ENCODE data around the gene PDCD4. TPM values are rescaled to one million over a fixed set of nuclear protein-coding genes. Genes with fewer than 3 reads are reported as not detected.

The PDCD4 gene
- total and polyA plus RNA-seq, 9 of the 15 experiments (the other 6 are each of a cell fraction or from before 2014, with no cell fraction given): 12.9 to 44.1 (median 33.7) TPM

DNA sequence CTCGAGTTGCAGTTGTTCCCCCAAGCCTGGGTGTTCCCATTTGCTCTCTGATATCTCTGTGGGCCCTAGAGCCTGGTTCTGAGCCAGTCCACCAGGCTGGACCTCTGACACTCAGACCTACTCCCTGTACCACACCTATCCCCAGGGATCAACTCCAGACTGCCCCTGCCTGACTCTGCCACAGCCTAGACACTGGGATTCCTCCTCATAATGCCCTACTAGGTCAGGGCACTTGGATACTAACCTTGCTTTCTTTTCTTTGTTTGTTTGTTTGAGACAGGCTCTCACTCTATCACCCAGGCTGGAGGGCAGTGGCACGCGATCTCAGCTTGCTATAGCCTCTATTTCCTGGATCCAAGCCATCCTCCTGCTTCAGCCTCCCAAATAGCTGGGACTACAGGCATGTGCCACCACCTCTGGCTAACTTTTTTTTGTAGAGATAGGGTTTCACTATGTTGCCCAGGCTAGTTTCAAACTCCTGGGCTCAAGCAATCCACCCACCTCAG is 30.8 kb upstream of the PDCD4 start:
- no peak overlapping the region for H2AFZ ChIP-seq (ENCODE audit: low read depth, low read length)
- no peak for TF ChIP-seq MED1 (CRISPR knock-in tag; IDR thresholded peaks at IDR 0.05; ENCODE audit: borderline replicate concordance)
- no peak for TF ChIP-seq ZNF133 (CRISPR knock-in tag; IDR thresholded peaks at IDR 0.05)
- TF ChIP-seq RERE (CRISPR knock-in tag; IDR thresholded peaks at IDR 0.05; ENCODE audit: borderline replicate concordance): no peak
- no peak for TF ChIP-seq ZNF146 (CRISPR knock-in tag; IDR thresholded peaks at IDR 0.05; ENCODE audit: unreplicated experiment)
- TF ChIP-seq RCOR1 (IDR thresholded peaks at IDR 0.05; ENCODE audit: borderline replicate concordance in 1 of 2, low read depth in 2 of 2, low read length in 2 of 2): no peak
- no peak for TF ChIP-seq ZFPM2 (CRISPR knock-in tag; IDR thresholded peaks at IDR 0.05)
- no peak for TF ChIP-seq FOS (IDR thresholded peaks at IDR 0.05; ENCODE audit: extremely low read depth, insufficient read length)
- TF ChIP-seq, protein P1, sequence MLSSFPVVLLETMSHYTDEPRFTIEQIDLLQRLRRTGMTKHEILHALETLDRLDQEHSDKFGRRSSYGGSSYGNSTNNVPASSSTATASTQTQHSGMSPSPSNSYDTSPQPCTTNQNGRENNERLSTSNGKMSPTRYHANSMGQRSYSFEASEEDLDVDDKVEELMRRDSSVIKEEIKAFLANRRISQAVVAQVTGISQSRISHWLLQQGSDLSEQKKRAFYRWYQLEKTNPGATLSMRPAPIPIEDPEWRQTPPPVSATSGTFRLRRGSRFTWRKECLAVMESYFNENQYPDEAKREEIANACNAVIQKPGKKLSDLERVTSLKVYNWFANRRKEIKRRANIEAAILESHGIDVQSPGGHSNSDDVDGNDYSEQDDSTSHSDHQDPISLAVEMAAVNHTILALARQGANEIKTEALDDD (IDR thresholded peaks at IDR 0.05): no peak
- TF ChIP-seq LCOR (CRISPR knock-in tag; IDR thresholded peaks at IDR 0.05): no peak
- TF ChIP-seq ZBTB9 (CRISPR knock-in tag; IDR thresholded peaks at IDR 0.05): no peak
- no peak for TF ChIP-seq HDAC8 (tag; IDR thresholded peaks at IDR 0.05)
- no peak for TF ChIP-seq POLR2B (IDR thresholded peaks at IDR 0.05; ENCODE audit: low read depth, partially characterized antibody)
- TF ChIP-seq ASH1L (IDR thresholded peaks at IDR 0.05; ENCODE audit: borderline replicate concordance, low read depth, partially characterized antibody): no peak
- no peak for TF ChIP-seq ZNF644 (tag; IDR thresholded peaks at IDR 0.05; ENCODE audit: low read depth)
- no peak for TF ChIP-seq ZSCAN32 (CRISPR knock-in tag; IDR thresholded peaks at IDR 0.05)
- TF ChIP-seq MAFG (tag; conservative IDR thresholded peaks at IDR 0.05): no peak
- in situ Hi-C loops (cut with MboI) (no loop called here), intact Hi-C loops (cut with micrococcal nuclease) (no loop called here)
- no peak overlapping the region for H3K4me3 ChIP-seq
- H3K4me1 ChIP-seq (replicated peaks in 1 of 2; ENCODE audit: control insufficient read depth in 2 of 2, insufficient read depth in 2 of 2, low read length in 2 of 2): peaks cover 6 to 17% of the 10 kb centered on the region in 2 experiments; a peak in 4 of 5 replicates
- ChIA-PET CTCF (ENCODE audit: low intra/inter-chr PET ratio) (no interaction called here), POLR2A (no interaction called here)
- no peaks in the 10 kb centered on the region for H3K9me3 ChIP-seq (replicated peaks; ENCODE audit: control insufficient read depth, insufficient read depth, low read depth, low read length)
- H4K20me1 ChIP-seq (replicated peaks; ENCODE audit: control insufficient read depth, insufficient read depth, low read length): no peaks in the 10 kb centered on the region
- FAIRE-seq (no peak), DNase-seq (ENCODE audit: extremely low read depth in 1 of 4, low spot score in 3 of 4) (no peak), ATAC-seq (no peak)
- no TSS peak for BruUV-seq (replicated peaks)
- H3K9ac ChIP-seq (ENCODE audit: insufficient read depth in 1 of 2, low read depth in 2 of 2, low read length in 2 of 2): no peak overlapping the region
- H3K36me3 ChIP-seq (ENCODE audit: control insufficient read depth, insufficient read depth, low read length): peaks cover under 1% of the 10 kb centered on the region; the same call in 2 of the 3 replicates
- no peak overlapping the region for H3K4me2 ChIP-seq (ENCODE audit: insufficient read depth, low read length)
- H3K27ac ChIP-seq (ENCODE audit: extremely low read depth, low read depth, low read length): no peak overlapping the region
- H3K79me2 ChIP-seq (ENCODE audit: control insufficient read depth, insufficient read depth, low read length): no peaks in the 10 kb centered on the region
- 100% methylated on average over 1 of the region's 3 CpGs for WGBS (ENCODE audit: insufficient coverage, low coverage, missing lambda C conversion rate)
- no peaks in the 10 kb centered on the region for H3K27me3 ChIP-seq (ENCODE audit: control insufficient read depth in 2 of 2, insufficient read depth in 2 of 2, low read length in 2 of 2)
- no peaks in the 10 kb centered on the region for H3K9me1 ChIP-seq (ENCODE audit: control insufficient read depth, insufficient read depth, low read length)
